ENCODE results near the gene ARPC5. TPM values are rescaled to one million over a fixed set of nuclear protein-coding genes. Genes with fewer than 3 reads are reported as not detected.

The ARPC5 gene
- total and polyA plus RNA-seq, 2 of the 8 experiments (the other 6 are each of a cell fraction or from before 2014, with no cell fraction given) = 24.0 to 60.8 TPM

DNA sequence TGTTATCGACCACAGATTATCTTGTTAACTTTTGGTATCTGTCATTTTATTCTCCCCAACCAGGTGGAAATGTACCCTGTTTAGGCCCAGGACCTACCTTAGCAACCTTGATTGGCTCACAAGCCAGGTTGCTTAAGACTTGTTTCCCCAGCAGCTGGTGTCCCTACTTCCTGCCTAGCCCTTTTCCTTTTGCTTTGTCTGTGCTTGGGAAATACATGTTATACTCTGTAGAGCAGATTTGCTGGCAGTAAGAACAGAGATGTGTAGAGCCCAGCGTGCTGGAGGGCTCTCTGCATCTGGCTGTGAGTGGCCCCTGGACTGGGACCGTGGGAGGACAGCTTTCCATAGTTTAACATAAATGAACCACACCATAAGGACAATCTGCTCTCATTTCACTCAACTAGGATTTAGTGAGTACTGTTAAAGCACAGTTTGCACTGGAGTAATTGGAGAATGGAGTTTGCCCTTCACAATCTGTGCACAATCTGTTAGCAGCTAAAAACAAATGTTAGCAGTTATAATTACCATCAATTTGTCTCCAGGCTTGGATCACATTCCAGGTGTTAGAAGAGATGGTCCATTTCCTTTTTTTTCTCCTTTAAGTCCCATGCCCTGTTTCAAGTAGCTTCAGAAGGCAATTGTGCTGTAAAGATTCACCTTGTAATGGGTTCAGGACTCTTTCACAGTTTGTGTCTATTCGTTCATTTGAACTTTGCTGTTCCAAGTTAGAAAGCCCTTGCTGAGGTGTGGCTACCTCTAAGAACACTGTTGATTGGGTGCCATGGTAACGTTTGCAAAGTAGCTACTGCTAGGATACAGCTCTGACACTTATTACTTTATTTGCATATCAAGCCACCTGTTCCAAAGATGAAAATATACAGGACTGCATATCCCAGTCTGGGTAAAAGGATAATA is 17.2 kb upstream of the ARPC5 start, which contains the start of gene APOBEC4 (continued):
- TF ChIP-seq CBX5 (IDR thresholded peaks at IDR 0.05; ENCODE audit: low read depth, low read length) (no peak), TEAD4 (IDR thresholded peaks at IDR 0.05; ENCODE audit: low read depth, low read length) (no peak), TCF12 (IDR thresholded peaks at IDR 0.05; ENCODE audit: low read depth, low read length) (no peak)
